Measurements from ENCODE around the gene PJA1.

PJA1 gene

GRCh38 chrX:69123481-69123880 is 41.8 kb downstream of the PJA1 start:
- Histone ChIP-seq H3K4me3 (ENCODE audit: insufficient read depth in 1 of 2, low read depth in 1 of 2, low read length in 2 of 2) (no peak overlapping the region), H3K14ac (ENCODE audit: low read length in 2 of 2) (peak overlapping the region in 1 of 2 experiments; percentile 71), H2BK12ac (ENCODE audit: low read length in 2 of 2) (peak overlapping the region in 1 of 2 experiments; percentile 97), H2AK5ac (ENCODE audit: low read length, severe bottlenecking) (no peak overlapping the region), H2BK120ac (ENCODE audit: low read depth, low read length) (peak overlapping the region; percentile 49), H3K9ac (ENCODE audit: low read length) (no peak overlapping the region), H2BK15ac (ENCODE audit: low read depth, poor library complexity, severe bottlenecking) (peak overlapping the region; percentile 28), H3K23ac (ENCODE audit: low read length in 2 of 2) (no peak overlapping the region), H4K8ac (ENCODE audit: low read length) (no peak overlapping the region), H2BK5ac (ENCODE audit: low read depth, low read length, poor library complexity, severe bottlenecking) (no peak overlapping the region), H3K4me1 (ENCODE audit: control insufficient read depth, insufficient read depth, low read depth, low read length) (peaks cover 5% of the 10 kb centered on the region), H3K18ac (ENCODE audit: low read depth in 1 of 2, low read length in 2 of 2) (peak overlapping the region in 1 of 2 experiments; percentile 84), H3K9me3 (ENCODE audit: control insufficient read depth, low read length) (no peaks in the 10 kb centered on the region), H4K91ac (ENCODE audit: low read length) (no peak overlapping the region), H3K27ac (ENCODE audit: low read length, poor library complexity, severe bottlenecking) (no peak overlapping the region), H3K79me1 (replicated peaks; ENCODE audit: low read length, poor library complexity, severe bottlenecking) (no peaks in the 10 kb centered on the region), H2AFZ (ENCODE audit: low read depth, low read length) (no peak overlapping the region), H3K4ac (ENCODE audit: low read depth in 1 of 2, low read length in 2 of 2) (peak overlapping the region in 1 of 2 experiments; percentile 61), H3K36me3 (ENCODE audit: control insufficient read depth in 1 of 2, insufficient read depth in 2 of 2, low read depth in 1 of 2, low read length in 2 of 2) (no peaks in the 10 kb centered on the region), H3K4me2 (ENCODE audit: low read length, poor library complexity, severe bottlenecking) (no peak overlapping the region), H3K27me3 (ENCODE audit: control insufficient read depth in 1 of 2, insufficient read depth in 1 of 2, low read length in 2 of 2) (peaks cover 0 to 87% of the 10 kb centered on the region in 2 experiments)
- no peak for DNase-seq
- WGBS = 100% methylated on average over 3 of the region's 8 CpGs

GRCh38 chrX:69121321-69122000 is 43.8 kb downstream of the PJA1 start:
- Histone ChIP-seq H3K27ac (ENCODE audit: low read length, poor library complexity, severe bottlenecking) (no peak overlapping the region), H3K14ac (ENCODE audit: low read length in 2 of 2) (peak overlapping the region in 1 of 2 experiments; percentile 60), H2BK15ac (ENCODE audit: low read depth, poor library complexity, severe bottlenecking) (no peak overlapping the region), H2BK120ac (ENCODE audit: low read depth, low read length) (no peak overlapping the region), H4K8ac (ENCODE audit: low read length) (no peak overlapping the region), H3K4me1 (ENCODE audit: control insufficient read depth, insufficient read depth, low read depth, low read length) (peaks cover 5% of the 10 kb centered on the region), H3K18ac (ENCODE audit: low read depth in 1 of 2, low read length in 2 of 2) (peak overlapping the region in 1 of 2 experiments; percentile 12), H3K9me3 (ENCODE audit: control insufficient read depth, low read length) (no peaks in the 10 kb centered on the region), H3K23ac (ENCODE audit: low read length in 2 of 2) (no peak overlapping the region), H2BK12ac (ENCODE audit: low read length in 2 of 2) (no peak overlapping the region), H3K27me3 (ENCODE audit: control insufficient read depth in 1 of 2, insufficient read depth in 1 of 2, low read length in 2 of 2) (peaks cover 0 to 94% of the 10 kb centered on the region in 2 experiments), H2AK5ac (ENCODE audit: low read length, severe bottlenecking) (no peak overlapping the region), H3K9ac (ENCODE audit: low read length) (no peak overlapping the region), H2BK5ac (ENCODE audit: low read depth, low read length, poor library complexity, severe bottlenecking) (no peak overlapping the region), H3K4me2 (ENCODE audit: low read length, poor library complexity, severe bottlenecking) (no peak overlapping the region), H4K91ac (ENCODE audit: low read length) (no peak overlapping the region), H3K4ac (ENCODE audit: low read depth in 1 of 2, low read length in 2 of 2) (no peak overlapping the region), H3K4me3 (ENCODE audit: insufficient read depth in 1 of 2, low read depth in 1 of 2, low read length in 2 of 2) (no peak overlapping the region), H3K79me1 (replicated peaks; ENCODE audit: low read length, poor library complexity, severe bottlenecking) (no peaks in the 10 kb centered on the region), H2AFZ (ENCODE audit: low read depth, low read length) (no peak overlapping the region), H3K36me3 (ENCODE audit: control insufficient read depth in 1 of 2, insufficient read depth in 2 of 2, low read depth in 1 of 2, low read length in 2 of 2) (no peaks in the 10 kb centered on the region)
- 92% methylated on average over 3 of the region's 11 CpGs for WGBS
- DNase-seq = no peak

- H3K36me3 ChIP-seq (ENCODE audit: control insufficient read depth in 1 of 2, insufficient read depth in 2 of 2, low read depth in 1 of 2, low read length in 2 of 2) = no peaks in the 10 kb centered on the region
- WGBS = 93% methylated on average over 5 of the region's 5 CpGs
Observed at GRCh38 chrX:69120476-69120875, 44.8 kb downstream of the PJA1 start.

GRCh38 chrX:69119122-69119521 is 46.1 kb downstream of the PJA1 start:
- H4K8ac ChIP-seq (ENCODE audit: low read length) = no peak overlapping the region
- no peak overlapping the region for H3K4ac ChIP-seq (ENCODE audit: low read depth in 1 of 2, low read length in 2 of 2)
- WGBS = 100% methylated on average over 1 of the region's 2 CpGs
- no peak overlapping the region for H3K9ac ChIP-seq (ENCODE audit: low read length)
- no peak overlapping the region for H3K27ac ChIP-seq (ENCODE audit: low read length, poor library complexity, severe bottlenecking)
- no peak overlapping the region for H2BK15ac ChIP-seq (ENCODE audit: low read depth, poor library complexity, severe bottlenecking)
- no peak overlapping the region for H2AK5ac ChIP-seq (ENCODE audit: low read length, severe bottlenecking)
- H3K79me1 ChIP-seq (replicated peaks; ENCODE audit: low read length, poor library complexity, severe bottlenecking) = no peaks in the 10 kb centered on the region
- no peaks in the 10 kb centered on the region for H3K36me3 ChIP-seq (ENCODE audit: control insufficient read depth in 1 of 2, insufficient read depth in 2 of 2, low read depth in 1 of 2, low read length in 2 of 2)
- H2BK5ac ChIP-seq (ENCODE audit: low read depth, low read length, poor library complexity, severe bottlenecking) = no peak overlapping the region
- H3K27me3 ChIP-seq (ENCODE audit: control insufficient read depth in 1 of 2, insufficient read depth in 1 of 2, low read length in 2 of 2) = peaks cover 0 to 94% of the 10 kb centered on the region in 2 experiments
- H2BK12ac ChIP-seq (ENCODE audit: low read length in 2 of 2) = no peak overlapping the region
- no peak for DNase-seq
- H3K4me2 ChIP-seq (ENCODE audit: low read length, poor library complexity, severe bottlenecking) = no peak overlapping the region
- H3K14ac ChIP-seq (ENCODE audit: low read length in 2 of 2) = no peak overlapping the region
- H3K18ac ChIP-seq (ENCODE audit: low read depth in 1 of 2, low read length in 2 of 2) = no peak overlapping the region
- no peak overlapping the region for H2BK120ac ChIP-seq (ENCODE audit: low read depth, low read length)
- H4K91ac ChIP-seq (ENCODE audit: low read length) = no peak overlapping the region
- H3K23ac ChIP-seq (ENCODE audit: low read length in 2 of 2) = no peak overlapping the region
- no peak overlapping the region for H2AFZ ChIP-seq (ENCODE audit: low read depth, low read length)
- H3K9me3 ChIP-seq (ENCODE audit: control insufficient read depth, low read length) = no peaks in the 10 kb centered on the region
- peaks cover 5% of the 10 kb centered on the region for H3K4me1 ChIP-seq (ENCODE audit: control insufficient read depth, insufficient read depth, low read depth, low read length)
- H3K4me3 ChIP-seq (ENCODE audit: insufficient read depth in 1 of 2, low read depth in 1 of 2, low read length in 2 of 2) = no peak overlapping the region

More at GRCh38 chrX:69120476-69120875, 44.8 kb downstream of the PJA1 start:
- no peaks in the 10 kb centered on the region for H3K9me3 ChIP-seq (ENCODE audit: control insufficient read depth, low read length)
- H3K18ac ChIP-seq (ENCODE audit: low read depth in 1 of 2, low read length in 2 of 2) = no peak overlapping the region
- no peak overlapping the region for H2AFZ ChIP-seq (ENCODE audit: low read depth, low read length)
- H4K91ac ChIP-seq (ENCODE audit: low read length) = peak overlapping the region; percentile 39
- no peak overlapping the region for H3K4me3 ChIP-seq (ENCODE audit: insufficient read depth in 1 of 2, low read depth in 1 of 2, low read length in 2 of 2)
- H2BK15ac ChIP-seq (ENCODE audit: low read depth, poor library complexity, severe bottlenecking) = no peak overlapping the region
- H3K23ac ChIP-seq (ENCODE audit: low read length in 2 of 2) = no peak overlapping the region
- H3K4ac ChIP-seq (ENCODE audit: low read depth in 1 of 2, low read length in 2 of 2) = no peak overlapping the region
- DNase-seq = no peak
- peaks cover 5% of the 10 kb centered on the region for H3K4me1 ChIP-seq (ENCODE audit: control insufficient read depth, insufficient read depth, low read depth, low read length)
- no peak overlapping the region for H2BK12ac ChIP-seq (ENCODE audit: low read length in 2 of 2)
- H3K14ac ChIP-seq (ENCODE audit: low read length in 2 of 2) = no peak overlapping the region
- no peak overlapping the region for H3K9ac ChIP-seq (ENCODE audit: low read length)
- H2AK5ac ChIP-seq (ENCODE audit: low read length, severe bottlenecking) = no peak overlapping the region
- no peak overlapping the region for H3K27ac ChIP-seq (ENCODE audit: low read length, poor library complexity, severe bottlenecking)
- H4K8ac ChIP-seq (ENCODE audit: low read length) = no peak overlapping the region
- no peak overlapping the region for H3K4me2 ChIP-seq (ENCODE audit: low read length, poor library complexity, severe bottlenecking)
- H2BK5ac ChIP-seq (ENCODE audit: low read depth, low read length, poor library complexity, severe bottlenecking) = no peak overlapping the region
- no peak overlapping the region for H2BK120ac ChIP-seq (ENCODE audit: low read depth, low read length)
- no peaks in the 10 kb centered on the region for H3K79me1 ChIP-seq (replicated peaks; ENCODE audit: low read length, poor library complexity, severe bottlenecking)
- H3K27me3 ChIP-seq (ENCODE audit: control insufficient read depth in 1 of 2, insufficient read depth in 1 of 2, low read length in 2 of 2) = peaks cover 0 to 90% of the 10 kb centered on the region in 2 experiments
